HFFc6 (cell line): ENCODE results near the gene PSMB5. TPM values are rescaled to one million over a fixed set of nuclear protein-coding genes. Genes with fewer than 3 reads are reported as not detected.

ENCODE experiments used
- DNase-seq: peaks from one replicate; pipeline ENCODE4 v3.0.0-alpha.2; 2018
- H3K27ac Mint-ChIP-seq: 2 replicates; pipeline ENCODE4 v1.8.0; 2020; ENCODE audit warnings: mild to moderate bottlenecking, mixed read lengths
- H3K27me3 Mint-ChIP-seq: 2 replicates; pipeline ENCODE4 v1.8.0; 2021; ENCODE audit warnings: mild to moderate bottlenecking, moderate library complexity, mixed read lengths; ENCODE audit not compliant: insufficient read depth
- H3K36me3 Mint-ChIP-seq: 2 replicates; pipeline ENCODE4 v1.8.0; 2021; ENCODE audit warnings: low read depth, mixed read lengths
- H3K4me1 Mint-ChIP-seq: 2 replicates; pipeline ENCODE4 v1.8.0; 2020; ENCODE audit warnings: low read depth, mixed read lengths
- H3K4me3 Mint-ChIP-seq: 2 replicates; pipeline ENCODE4 v1.8.0; 2020; ENCODE audit warnings: mild to moderate bottlenecking, moderate library complexity, mixed read lengths
- H3K9me3 Mint-ChIP-seq: 2 replicates; pipeline ENCODE4 v1.8.0; 2020; ENCODE audit warnings: mild to moderate bottlenecking, mixed read lengths
- total RNA-seq, 6 experiments: library from RNA; stranded (reverse); fragmentation: NEBNext Ultra II Directional; extraction: Animal tissue kit (Norgen Biotek cat#: 25700); gene quantifications; 2 replicates in 1 of 6; 3 replicates in 5 of 6; pipeline ENCODE4 v1.2.3, GENCODE V29; 2021
- TF ChIP-seq, protein P1 (sequence below): fragments of 200-600 bp; sonication (generic); IDR thresholded peaks from 2 replicates; pipeline ENCODE4 v1.5.0; 2021; ENCODE audit warnings: antibody characterized with exemption, mild to moderate bottlenecking

Gene PSMB5
- total RNA-seq, 6 experiments from 2014 or later: 221 to 259 (median 241) TPM

DNA sequence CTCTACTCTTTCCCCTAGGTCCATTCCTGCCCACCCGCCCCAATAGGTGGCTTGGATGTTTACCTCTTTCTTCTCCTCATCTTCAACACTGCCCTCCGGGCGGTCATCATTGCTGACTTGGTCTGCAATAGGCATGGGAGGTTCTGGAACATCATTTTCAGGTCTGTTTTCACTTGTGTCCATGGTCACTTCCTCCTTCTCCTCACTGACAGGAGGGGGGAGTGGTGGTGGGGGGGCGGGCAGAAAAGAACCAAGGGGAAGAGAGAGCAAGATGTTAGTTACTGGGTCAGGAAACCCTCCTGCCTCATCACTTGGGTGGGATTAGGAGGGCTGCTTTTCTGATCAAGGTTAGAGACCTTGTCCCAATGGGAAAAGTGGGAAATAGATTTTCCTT is 34.7 kb upstream of the PSMB5 start:
- H3K9me3 Mint-ChIP-seq: no peaks in the 10 kb centered on the region
- peaks cover 6% of the 10 kb centered on the region for H3K27me3 Mint-ChIP-seq
- TF ChIP-seq, protein P1, sequence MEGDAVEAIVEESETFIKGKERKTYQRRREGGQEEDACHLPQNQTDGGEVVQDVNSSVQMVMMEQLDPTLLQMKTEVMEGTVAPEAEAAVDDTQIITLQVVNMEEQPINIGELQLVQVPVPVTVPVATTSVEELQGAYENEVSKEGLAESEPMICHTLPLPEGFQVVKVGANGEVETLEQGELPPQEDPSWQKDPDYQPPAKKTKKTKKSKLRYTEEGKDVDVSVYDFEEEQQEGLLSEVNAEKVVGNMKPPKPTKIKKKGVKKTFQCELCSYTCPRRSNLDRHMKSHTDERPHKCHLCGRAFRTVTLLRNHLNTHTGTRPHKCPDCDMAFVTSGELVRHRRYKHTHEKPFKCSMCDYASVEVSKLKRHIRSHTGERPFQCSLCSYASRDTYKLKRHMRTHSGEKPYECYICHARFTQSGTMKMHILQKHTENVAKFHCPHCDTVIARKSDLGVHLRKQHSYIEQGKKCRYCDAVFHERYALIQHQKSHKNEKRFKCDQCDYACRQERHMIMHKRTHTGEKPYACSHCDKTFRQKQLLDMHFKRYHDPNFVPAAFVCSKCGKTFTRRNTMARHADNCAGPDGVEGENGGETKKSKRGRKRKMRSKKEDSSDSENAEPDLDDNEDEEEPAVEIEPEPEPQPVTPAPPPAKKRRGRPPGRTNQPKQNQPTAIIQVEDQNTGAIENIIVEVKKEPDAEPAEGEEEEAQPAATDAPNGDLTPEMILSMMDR: no peak
- H3K4me1 Mint-ChIP-seq: peaks cover 57% of the 10 kb centered on the region
- no peak for DNase-seq
- H3K4me3 Mint-ChIP-seq: peak overlapping the region; percentile 94
- H3K27ac Mint-ChIP-seq: peak overlapping the region; percentile 74
- H3K36me3 Mint-ChIP-seq: peaks cover 35% of the 10 kb centered on the region

DNA sequence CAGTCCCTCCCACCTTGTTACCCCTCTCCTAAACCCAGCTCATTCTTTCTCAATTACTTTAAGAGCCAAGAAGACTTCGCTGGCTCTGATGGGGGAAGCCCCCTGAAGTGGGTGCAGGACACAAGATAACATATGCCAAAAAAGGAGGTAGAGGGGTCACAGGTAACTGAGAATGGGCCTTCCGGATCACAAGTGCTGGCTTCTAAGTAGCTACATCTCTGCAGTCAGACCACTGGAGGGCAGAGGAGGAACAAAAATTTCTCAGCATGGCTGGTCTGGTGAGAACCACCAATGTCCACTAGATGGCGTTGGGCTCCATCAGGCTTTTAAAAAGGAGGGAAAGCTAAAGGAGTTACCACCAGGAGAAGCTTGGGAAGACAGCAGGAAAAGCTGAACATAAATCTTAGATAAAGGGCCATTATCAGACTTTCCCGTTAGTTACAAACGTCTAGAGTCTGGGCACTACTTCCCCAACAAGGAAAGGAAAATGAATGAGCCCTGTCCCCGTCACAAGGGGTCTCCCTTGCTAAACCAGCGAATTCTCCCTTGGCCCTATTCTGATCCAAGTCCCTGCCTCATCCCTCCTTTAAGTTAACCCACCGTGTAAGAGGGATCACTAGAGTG is 34.2 kb upstream of the PSMB5 start:
- peak; percentile 93 for DNase-seq
- no peaks in the 10 kb centered on the region for H3K9me3 Mint-ChIP-seq
- H3K27ac Mint-ChIP-seq: peak overlapping the region; percentile 74
- H3K27me3 Mint-ChIP-seq: peaks cover 6% of the 10 kb centered on the region
- H3K4me3 Mint-ChIP-seq: peak overlapping the region; percentile 94
- H3K4me1 Mint-ChIP-seq: peaks cover 61% of the 10 kb centered on the region
- TF ChIP-seq, protein P1: peak; percentile 99
- peaks cover 40% of the 10 kb centered on the region for H3K36me3 Mint-ChIP-seq

DNA sequence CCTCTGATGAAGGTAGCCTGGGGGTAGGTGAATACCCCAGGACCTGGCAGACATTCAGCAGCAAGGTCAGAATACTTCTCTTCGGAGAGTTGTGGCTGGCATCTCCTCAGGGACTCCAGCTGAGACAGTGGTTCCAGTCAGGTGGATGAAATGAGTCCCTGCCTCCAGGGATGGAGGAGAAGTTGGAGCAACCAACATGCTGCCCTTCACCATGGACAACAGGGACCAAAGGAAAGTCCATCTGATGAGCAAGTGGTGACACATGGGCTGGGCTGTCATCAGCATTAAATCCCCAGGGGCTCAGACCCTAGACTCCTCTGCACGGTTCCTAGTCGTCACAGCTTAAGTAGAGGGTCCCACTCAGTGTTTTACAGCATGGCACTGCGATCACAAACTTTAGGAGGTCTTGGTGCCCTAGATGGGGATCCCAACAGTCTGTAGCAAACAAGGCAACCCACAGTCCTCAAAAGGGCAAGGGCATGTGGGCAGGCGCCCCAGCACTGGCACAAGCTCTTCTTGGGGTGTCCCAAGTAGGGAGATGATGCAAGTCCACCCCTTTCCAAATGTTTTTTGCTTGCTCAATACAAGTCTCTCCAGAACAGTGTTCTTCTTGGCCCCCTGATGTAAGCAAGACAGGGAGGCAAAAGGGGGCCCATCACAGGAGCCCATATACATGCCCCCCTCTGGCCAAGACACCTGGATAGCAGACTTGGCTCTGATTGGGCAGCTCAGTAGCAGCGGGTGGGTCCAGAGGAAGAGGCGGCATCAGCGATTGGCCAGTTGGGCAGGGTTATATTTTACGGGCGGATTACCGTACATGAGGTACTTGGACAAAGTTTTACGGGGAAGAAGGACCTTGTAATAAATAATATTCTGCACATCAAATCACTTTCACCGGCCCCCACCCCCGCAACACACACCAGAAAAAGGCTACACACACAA is 33.4 kb upstream of the PSMB5 start:
- peak overlapping the region; percentile 74 for H3K27ac Mint-ChIP-seq
- H3K27me3 Mint-ChIP-seq: peaks cover 6% of the 10 kb centered on the region
- DNase-seq: no peak
- peaks cover 48% of the 10 kb centered on the region for H3K36me3 Mint-ChIP-seq
- H3K9me3 Mint-ChIP-seq: no peaks in the 10 kb centered on the region
- TF ChIP-seq, protein P1: no peak
- peaks cover 68% of the 10 kb centered on the region for H3K4me1 Mint-ChIP-seq
- H3K4me3 Mint-ChIP-seq: peak overlapping the region; percentile 94

DNA sequence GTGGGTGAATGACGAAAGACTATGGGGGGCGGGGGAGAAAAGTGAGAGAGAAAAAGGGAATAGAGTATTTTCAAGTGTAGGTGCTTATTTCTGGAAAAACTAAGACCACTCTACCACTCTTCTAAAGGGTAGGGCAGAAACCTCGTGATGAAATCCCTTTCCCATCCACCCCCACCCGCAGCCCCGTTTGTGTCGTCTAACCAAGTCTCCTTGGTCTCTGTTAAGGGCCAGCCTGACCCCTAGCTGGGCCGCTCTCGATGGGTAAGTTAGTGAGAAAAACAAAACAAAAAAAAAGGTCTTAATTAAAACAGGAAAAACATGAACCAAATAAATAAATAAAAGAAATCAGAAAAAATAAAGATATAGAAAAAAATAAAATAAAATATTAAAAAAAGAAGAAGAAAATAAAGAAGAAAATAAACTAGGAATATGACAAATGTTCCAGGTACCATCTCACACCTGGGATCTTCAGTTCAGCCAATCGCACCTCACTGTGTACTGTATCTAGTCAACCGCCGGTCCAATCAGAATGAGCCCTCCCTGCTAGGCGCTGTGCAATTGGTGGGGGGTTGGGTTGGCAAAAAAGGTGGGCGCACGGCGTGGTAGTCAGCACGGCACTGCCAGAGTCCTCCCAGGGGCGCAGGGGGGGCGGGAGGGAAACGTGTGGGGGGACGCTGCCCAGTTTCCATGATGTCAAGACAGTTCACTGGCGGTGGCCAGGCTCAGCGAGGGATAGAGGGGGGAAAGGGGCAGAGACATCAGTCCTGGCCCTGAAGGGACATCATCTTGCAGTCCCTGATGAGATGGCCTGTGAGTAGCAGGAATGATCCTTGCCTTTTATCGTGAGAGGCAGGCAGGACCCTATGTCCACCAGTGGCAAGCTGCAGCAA is 32.4 kb upstream of the PSMB5 start:
- Mint-ChIP-seq H3K4me1 (peaks cover 68% of the 10 kb centered on the region), H3K27ac (peak overlapping the region; percentile 53), H3K36me3 (peaks cover 55% of the 10 kb centered on the region), H3K9me3 (no peaks in the 10 kb centered on the region), H3K4me3 (no peak overlapping the region), H3K27me3 (peaks cover 7% of the 10 kb centered on the region)
- DNase-seq: no peak
- TF ChIP-seq, protein P1: no peak

- H3K4me1 Mint-ChIP-seq: peaks cover 63% of the 10 kb centered on the region
- H3K4me3 Mint-ChIP-seq: no peak overlapping the region
- peaks cover 54% of the 10 kb centered on the region for H3K36me3 Mint-ChIP-seq
- TF ChIP-seq, protein P1: no peak
- no peaks in the 10 kb centered on the region for H3K9me3 Mint-ChIP-seq
- H3K27me3 Mint-ChIP-seq: peaks cover 8% of the 10 kb centered on the region
- H3K27ac Mint-ChIP-seq: peak overlapping the region; percentile 53
- DNase-seq: no peak
Observed at GRCh38 chr14:23066368-23066767, 31.7 kb upstream of the PSMB5 start.
